Prostate gland (tissue), 2 donors: ENCODE data around the gene ANKRD45. TPM values are rescaled to one million over a fixed set of nuclear protein-coding genes. Genes with fewer than 3 reads are reported as not detected.

Experiments
- DNase-seq: peaks from one replicate; pipeline ENCODE4 v3.0.0-alpha.2; 2019; ENCODE audit warnings: low spot score
- H3K27ac ChIP-seq, 2 donors: fragments of 200-600 bp; sonication (generic); 2 replicates each; pipeline ENCODE4 v1.5.1; 2017 to 2019
- H3K27me3 ChIP-seq: fragments of 200-600 bp; sonication (generic); replicated peaks from 2 replicates; pipeline ENCODE4 v1.5.1; 2019; ENCODE audit not compliant: insufficient read depth
- H3K36me3 ChIP-seq, 2 donors: fragments of 200-600 bp; sonication (generic); 1 replicate in 1 of 2; 2 replicates in 1 of 2; pipeline versions ENCODE4 v1.5.1 to v1.8.1; 2017 to 2019
- H3K4me1 ChIP-seq: fragments of 200-600 bp; sonication (generic); replicated peaks from 2 replicates; pipeline ENCODE4 v1.5.1; 2019
- H3K4me3 ChIP-seq, 2 donors: fragments of 200-600 bp; sonication (generic); 2 replicates each; pipeline ENCODE4 v1.5.1; 2017 to 2019
- H3K9me3 ChIP-seq: fragments of 200-600 bp; sonication (generic); 2 replicates; pipeline ENCODE4 v1.5.1; 2017
- CTCF ChIP-seq, 4 experiments: fragments of 200-600 bp in 2 of 4; fragments of 450-650 bp in 2 of 4; sonication (generic) in 2 of 4; IDR thresholded peaks; 1 replicate in 3 of 4; 2 replicates in 1 of 4; pipeline ENCODE4 v1.5.1; 2016 to 2019; ENCODE audit warnings: antibody characterized with exemption in 4 of 4, mild to moderate bottlenecking in 2 of 4, moderate library complexity in 2 of 4
- POLR2A ChIP-seq: fragments of 450-650 bp; IDR thresholded peaks from one replicate; pipeline ENCODE4 v1.6.1; 2016; ENCODE audit warnings: antibody characterized with exemption, mild to moderate bottlenecking
- POLR2AphosphoS5 ChIP-seq: sonication (generic); formaldehyde crosslinking; IDR thresholded peaks from one replicate; pipeline ENCODE4 v1.6.1; 2017; ENCODE audit warnings: antibody characterized with exemption
- WGBS: methylation state at CpG from one replicate; pipeline ENCODE4 v1.1.5; 2018; 5-methylcytosine and 5-hydroxymethylcytosine counted together
- intact Hi-C: fragments of 100-400 bp; cut with DNase I; formaldehyde crosslinking; loops from one replicate; pipeline ENCODE4 v1.14.2; 2022
- total RNA-seq, 2 donors: library from RNA; depleted of rRNA; stranded (reverse); fragments of >200 nt; gene quantifications; one replicate each; pipeline ENCODE4 v1.1.0, GENCODE V29; 2016

The ANKRD45 gene
- total RNA-seq, 2 donors from 2014 or later, result 2.3 TPM; not detected in 1

GRCh38 chr1:173590557-173590956 is 79.1 kb downstream of the ANKRD45 start:
- Histone ChIP-seq H3K4me3 (no peak overlapping the region), H3K4me1 (no peaks in the 10 kb centered on the region), H3K36me3 (no peaks in the 10 kb centered on the region), H3K27me3 (no peaks in the 10 kb centered on the region), H3K9me3 (no peaks in the 10 kb centered on the region), H3K27ac (no peak overlapping the region)
- intact Hi-C loops, result no loop called here
- no peak for DNase-seq
- TF ChIP-seq POLR2A (no peak), CTCF (IDR thresholded peaks at IDR 0.05) (no peak), POLR2AphosphoS5 (no peak)
- 28% methylated on average over 1 of the region's 1 CpG for WGBS

GRCh38 chr1:173581383-173582079 is 88.1 kb downstream of the ANKRD45 start:
- no peak overlapping the region for H3K4me3 ChIP-seq
- no peak for TF ChIP-seq CTCF (IDR thresholded peaks at IDR 0.05)
- TF ChIP-seq POLR2A, result no peak
- TF ChIP-seq POLR2AphosphoS5, result no peak
- H3K27ac ChIP-seq, result no peak overlapping the region
- WGBS, result 76% methylated on average over 1 of the region's 1 CpG
- intact Hi-C loops, result no loop called here
- H3K36me3 ChIP-seq, result no peaks in the 10 kb centered on the region
- no peaks in the 10 kb centered on the region for H3K27me3 ChIP-seq
- no peak for DNase-seq
- H3K9me3 ChIP-seq, result no peaks in the 10 kb centered on the region
- H3K4me1 ChIP-seq, result no peaks in the 10 kb centered on the region

- H3K36me3 ChIP-seq, result no peaks in the 10 kb centered on the region
- H3K27me3 ChIP-seq, result no peaks in the 10 kb centered on the region
- no peak overlapping the region for H3K4me3 ChIP-seq
- no peak overlapping the region for H3K27ac ChIP-seq
- TF ChIP-seq POLR2A (no peak), POLR2AphosphoS5 (no peak), CTCF (IDR thresholded peaks at IDR 0.05) (no peak)
- 77% methylated on average over 3 of the region's 3 CpGs for WGBS
- DNase-seq, result no peak
- intact Hi-C loops, result no loop called here
- no peaks in the 10 kb centered on the region for H3K9me3 ChIP-seq
- no peaks in the 10 kb centered on the region for H3K4me1 ChIP-seq
Observed at GRCh38 chr1:173580658-173581057, 89.0 kb downstream of the ANKRD45 start.

- no peak for DNase-seq
- H3K27me3 ChIP-seq, result no peaks in the 10 kb centered on the region
- H3K36me3 ChIP-seq, result no peaks in the 10 kb centered on the region
- no peaks in the 10 kb centered on the region for H3K9me3 ChIP-seq
- no peak overlapping the region for H3K4me3 ChIP-seq
- 93% methylated on average over 3 of the region's 3 CpGs for WGBS
- intact Hi-C loops, result no loop called here
- H3K4me1 ChIP-seq, result no peaks in the 10 kb centered on the region
- TF ChIP-seq CTCF (IDR thresholded peaks at IDR 0.05) (no peak), POLR2AphosphoS5 (no peak), POLR2A (no peak)
- no peak overlapping the region for H3K27ac ChIP-seq
Observed at GRCh38 chr1:173580071-173580470, 89.6 kb downstream of the ANKRD45 start.

GRCh38 chr1:173573596-173573995 is 96.1 kb downstream of the ANKRD45 start:
- intact Hi-C loops, result no loop called here
- H3K4me1 ChIP-seq, result no peaks in the 10 kb centered on the region
- no peaks in the 10 kb centered on the region for H3K36me3 ChIP-seq
- H3K4me3 ChIP-seq, result no peak overlapping the region
- H3K27ac ChIP-seq, result no peak overlapping the region
- TF ChIP-seq CTCF (IDR thresholded peaks at IDR 0.05) (no peak), POLR2A (no peak), POLR2AphosphoS5 (no peak)
- WGBS, result 76% methylated on average over 4 of the region's 4 CpGs
- no peak for DNase-seq
- H3K27me3 ChIP-seq, result no peaks in the 10 kb centered on the region
- no peaks in the 10 kb centered on the region for H3K9me3 ChIP-seq
